ENCODE results near the gene GLYATL3. TPM values are rescaled to one million over a fixed set of nuclear protein-coding genes. Genes with fewer than 3 reads are reported as not detected.

GLYATL3 gene
- total RNA-seq, 4 donors from 2014 or later = not detected

DNA sequence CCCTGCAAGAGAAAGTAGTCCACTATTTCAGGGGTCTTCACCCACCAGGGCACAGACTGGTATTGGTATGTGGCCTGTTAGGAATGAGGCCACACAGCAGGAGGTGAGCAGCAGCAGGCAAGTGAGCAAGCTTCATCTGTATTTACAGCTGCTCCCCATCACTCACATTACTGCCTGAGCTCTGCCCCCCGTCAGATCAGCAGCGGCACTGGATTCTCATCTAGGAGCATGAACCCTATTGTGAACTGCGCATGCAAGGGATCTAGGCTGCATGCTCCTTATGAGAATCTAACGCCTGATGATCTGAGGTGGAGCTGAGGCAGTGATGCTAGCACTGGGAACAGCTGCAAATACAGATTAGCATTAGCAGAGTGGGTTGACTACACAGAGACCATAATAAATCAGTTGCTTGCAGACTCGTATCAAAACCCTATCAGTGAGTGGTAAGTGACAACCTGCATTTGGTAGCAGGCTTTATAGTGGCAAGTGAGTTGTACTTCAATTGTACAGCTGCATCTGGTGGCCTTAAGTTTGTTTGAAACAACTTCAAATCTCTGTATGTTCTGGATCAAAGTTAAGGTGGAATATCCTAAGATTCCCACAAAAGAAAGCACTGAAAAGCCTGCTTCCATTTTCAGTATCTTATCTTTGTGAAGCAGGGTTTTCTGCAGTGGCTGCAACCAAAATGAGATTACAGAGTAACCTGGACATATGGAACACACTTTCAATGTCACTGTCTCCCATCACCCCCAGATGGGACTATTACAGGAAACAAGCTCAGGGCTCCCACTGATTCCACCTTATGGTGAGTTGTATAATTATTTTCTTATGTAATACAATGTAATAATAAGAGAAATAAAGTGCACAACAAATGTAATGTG, 63.5 kb downstream of the GLYATL3 start:
- H3K36me3 ChIP-seq = no peaks in the 10 kb centered on the region
- in situ Hi-C loops (cut with MboI; ENCODE audit: low sequenced_read_pairs in 4 of 4) = no loop called here
- DNase-seq = no peak
- H3K4me1 ChIP-seq = no peaks in the 10 kb centered on the region
- no peak overlapping the region for H3K4me3 ChIP-seq
- H3K27me3 ChIP-seq = no peaks in the 10 kb centered on the region
- no peak for ATAC-seq
- no peaks in the 10 kb centered on the region for H3K9me3 ChIP-seq
- TF ChIP-seq, protein P1, sequence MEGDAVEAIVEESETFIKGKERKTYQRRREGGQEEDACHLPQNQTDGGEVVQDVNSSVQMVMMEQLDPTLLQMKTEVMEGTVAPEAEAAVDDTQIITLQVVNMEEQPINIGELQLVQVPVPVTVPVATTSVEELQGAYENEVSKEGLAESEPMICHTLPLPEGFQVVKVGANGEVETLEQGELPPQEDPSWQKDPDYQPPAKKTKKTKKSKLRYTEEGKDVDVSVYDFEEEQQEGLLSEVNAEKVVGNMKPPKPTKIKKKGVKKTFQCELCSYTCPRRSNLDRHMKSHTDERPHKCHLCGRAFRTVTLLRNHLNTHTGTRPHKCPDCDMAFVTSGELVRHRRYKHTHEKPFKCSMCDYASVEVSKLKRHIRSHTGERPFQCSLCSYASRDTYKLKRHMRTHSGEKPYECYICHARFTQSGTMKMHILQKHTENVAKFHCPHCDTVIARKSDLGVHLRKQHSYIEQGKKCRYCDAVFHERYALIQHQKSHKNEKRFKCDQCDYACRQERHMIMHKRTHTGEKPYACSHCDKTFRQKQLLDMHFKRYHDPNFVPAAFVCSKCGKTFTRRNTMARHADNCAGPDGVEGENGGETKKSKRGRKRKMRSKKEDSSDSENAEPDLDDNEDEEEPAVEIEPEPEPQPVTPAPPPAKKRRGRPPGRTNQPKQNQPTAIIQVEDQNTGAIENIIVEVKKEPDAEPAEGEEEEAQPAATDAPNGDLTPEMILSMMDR (IDR thresholded peaks at IDR 0.05 in 4 of 5, conservative IDR thresholded peaks at IDR 0.05 in 1 of 5) = no peak
- no peak for TF ChIP-seq POLR2A (IDR thresholded peaks at IDR 0.05)
- intact Hi-C loops (cut with DNase I; ENCODE audit: low total_unique reads) = no loop called here
- H3K27ac ChIP-seq = no peak overlapping the region

- Histone ChIP-seq H3K4me1 (no peaks in the 10 kb centered on the region), H3K27me3 (no peaks in the 10 kb centered on the region), H3K9me3 (no peaks in the 10 kb centered on the region), H3K4me3 (no peak overlapping the region), H3K27ac (no peak overlapping the region), H3K36me3 (no peaks in the 10 kb centered on the region)
- no peak for TF ChIP-seq POLR2A (IDR thresholded peaks at IDR 0.05)
- TF ChIP-seq, protein P1 (IDR thresholded peaks at IDR 0.05 in 4 of 5, conservative IDR thresholded peaks at IDR 0.05 in 1 of 5) = no peak
- ATAC-seq = no peak
- DNase-seq = no peak
- in situ Hi-C loops (cut with MboI; ENCODE audit: low sequenced_read_pairs in 4 of 4) = no loop called here
- intact Hi-C loops (cut with DNase I; ENCODE audit: low total_unique reads) = no loop called here
These were observed 64.8 kb downstream of the GLYATL3 start for GRCh38 chr6:49564552-49564951.

- in situ Hi-C loops (cut with MboI; ENCODE audit: low sequenced_read_pairs in 4 of 4) = no loop called here
- TF ChIP-seq, protein P1 (IDR thresholded peaks at IDR 0.05 in 4 of 5, conservative IDR thresholded peaks at IDR 0.05 in 1 of 5) = no peak
- no peak for TF ChIP-seq POLR2A (IDR thresholded peaks at IDR 0.05)
- DNase-seq (no peak), ATAC-seq (no peak)
- intact Hi-C loops (cut with DNase I; ENCODE audit: low total_unique reads) = no loop called here
- Histone ChIP-seq H3K27ac (peak overlapping the region in 3 of 4 donors; percentile 36 to 66 (median 52)), H3K27me3 (no peaks in the 10 kb centered on the region), H3K4me1 (no peaks in the 10 kb centered on the region), H3K36me3 (no peaks in the 10 kb centered on the region), H3K4me3 (no peak overlapping the region), H3K9me3 (no peaks in the 10 kb centered on the region)
These were observed 65.5 kb downstream of the GLYATL3 start for GRCh38 chr6:49565261-49565660.

DNA sequence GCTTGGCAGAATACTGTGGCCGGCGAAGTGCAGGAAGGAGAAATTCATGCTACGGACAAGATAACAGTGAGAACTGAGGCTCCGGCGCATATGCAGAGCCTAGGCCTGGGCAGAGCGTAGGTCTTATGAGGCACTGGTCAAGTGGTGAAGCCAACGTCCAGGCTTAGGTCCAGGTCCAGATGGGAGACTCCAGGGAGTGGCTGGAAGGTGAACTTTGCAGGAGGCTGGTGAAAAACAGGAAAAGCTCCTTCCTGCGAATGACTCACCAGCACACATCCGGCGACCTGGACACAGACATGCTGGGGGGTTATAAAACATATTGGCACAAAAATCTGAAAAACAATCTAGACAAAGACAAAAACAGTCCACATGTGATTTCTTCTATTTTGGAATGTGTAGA, 66.1 kb downstream of the GLYATL3 start:
- H3K9me3 ChIP-seq = no peaks in the 10 kb centered on the region
- no peaks in the 10 kb centered on the region for H3K27me3 ChIP-seq
- intact Hi-C loops (cut with DNase I; ENCODE audit: low total_unique reads) = no loop called here
- H3K27ac ChIP-seq = peak overlapping the region in 3 of 4 donors; percentile 41 to 69 (median 66)
- TF ChIP-seq, protein P1 (IDR thresholded peaks at IDR 0.05 in 4 of 5, conservative IDR thresholded peaks at IDR 0.05 in 1 of 5) = no peak
- TF ChIP-seq POLR2A (IDR thresholded peaks at IDR 0.05) = no peak
- no peaks in the 10 kb centered on the region for H3K36me3 ChIP-seq
- in situ Hi-C loops (cut with MboI; ENCODE audit: low sequenced_read_pairs in 4 of 4) = no loop called here
- ATAC-seq (peak; percentile 36), DNase-seq (no peak)
- H3K4me1 ChIP-seq = no peaks in the 10 kb centered on the region
- H3K4me3 ChIP-seq = no peak overlapping the region
